Heart left ventricle (tissue), 13 donors: ENCODE data around the gene ECSCR.
"Not testable (repeated sequence)": the region's sequence is repeated elsewhere in the genome, so short reads cannot be mapped to it uniquely, and the experiment has no call there.

Experiments
- POLR2A ChIP-seq, 2 donors: fragments of 450-650 bp; IDR thresholded peaks; one replicate each; pipeline ENCODE4 v1.6.1; 2017; ENCODE audit warnings: antibody characterized with exemption in 2 of 2, mild to moderate bottlenecking in 2 of 2, moderate library complexity in 2 of 2
- TF ChIP-seq, protein P1 (sequence below), 12 donors: fragments of 200-600 bp; sonication (generic) in 4 of 12; IDR thresholded peaks; one replicate each; pipeline versions ENCODE4 v1.5.0 to v1.8.0; 2018 to 2022; ENCODE audit warnings: antibody characterized with exemption in 12 of 12, mild to moderate bottlenecking in 5 of 12
- donor health status: ischemic (EF 13 %, LVEDD 7.1; RV severe dilation, severe dysfunction).
- donor health status: DM: no; HTN: yes; CAD: no.
- donor health status: DM: no; HTN: no; CAD: no.
- donor health status: ischemic (EF 25% LVEDD 6.9; RV normal size, moderate dysfunction).
- donor health status: ischemic (EF 25% LVEDD 5.7; RV mildly dilated, moderate dysfunction).
- donor health status: ischemic (EF 35%, LVEDD 5.7; RV mildly dilated, moderate dysfunction).
- donor health status: nonischemic (EF 11% LVEDD 7.7; RV severe dilation, severe dysfunction).
- donor health status: DM: yes; HTN: yes; CAD: no.
- donor health status: PGD.
- donor health status: ischemic (EF 29% LVEDD 5.4; RV normal size, mild dysfunction).
- donor health status: nonischemic (EF 23%, LVEDD 6.1; RV moderate dilation, normal function).

DNA sequence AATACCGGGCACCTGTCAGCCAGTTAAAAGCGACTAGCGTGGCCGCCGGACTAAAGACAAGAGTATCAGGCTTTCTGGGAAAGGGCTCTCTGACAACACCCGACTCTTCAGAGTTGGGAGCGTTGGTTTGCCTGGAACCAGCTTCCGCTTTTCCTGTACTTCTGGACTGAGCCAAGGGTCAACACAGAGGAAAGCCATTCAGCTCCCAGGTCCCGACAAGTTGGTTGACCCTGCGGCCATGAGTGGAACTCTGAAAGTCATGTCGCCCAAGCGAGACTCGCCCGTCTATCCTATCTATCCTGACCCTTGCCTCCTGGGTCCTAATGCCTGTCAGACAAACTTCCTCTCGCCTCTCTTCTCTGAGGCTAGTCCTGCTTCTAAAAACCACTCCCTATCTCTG is 41.3 kb upstream of the ECSCR start:
- not testable (repeated sequence) for TF ChIP-seq POLR2A (IDR thresholded peaks at IDR 0.05)
- TF ChIP-seq, protein P1, sequence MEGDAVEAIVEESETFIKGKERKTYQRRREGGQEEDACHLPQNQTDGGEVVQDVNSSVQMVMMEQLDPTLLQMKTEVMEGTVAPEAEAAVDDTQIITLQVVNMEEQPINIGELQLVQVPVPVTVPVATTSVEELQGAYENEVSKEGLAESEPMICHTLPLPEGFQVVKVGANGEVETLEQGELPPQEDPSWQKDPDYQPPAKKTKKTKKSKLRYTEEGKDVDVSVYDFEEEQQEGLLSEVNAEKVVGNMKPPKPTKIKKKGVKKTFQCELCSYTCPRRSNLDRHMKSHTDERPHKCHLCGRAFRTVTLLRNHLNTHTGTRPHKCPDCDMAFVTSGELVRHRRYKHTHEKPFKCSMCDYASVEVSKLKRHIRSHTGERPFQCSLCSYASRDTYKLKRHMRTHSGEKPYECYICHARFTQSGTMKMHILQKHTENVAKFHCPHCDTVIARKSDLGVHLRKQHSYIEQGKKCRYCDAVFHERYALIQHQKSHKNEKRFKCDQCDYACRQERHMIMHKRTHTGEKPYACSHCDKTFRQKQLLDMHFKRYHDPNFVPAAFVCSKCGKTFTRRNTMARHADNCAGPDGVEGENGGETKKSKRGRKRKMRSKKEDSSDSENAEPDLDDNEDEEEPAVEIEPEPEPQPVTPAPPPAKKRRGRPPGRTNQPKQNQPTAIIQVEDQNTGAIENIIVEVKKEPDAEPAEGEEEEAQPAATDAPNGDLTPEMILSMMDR (IDR thresholded peaks at IDR 0.05), result not testable (repeated sequence)
